ENCODE results near the gene S100A5.

Gene S100A5

GRCh38 chr1:153546796-153547559 is 6.2 kb upstream of the S100A5 start:
- no peak for DNase-seq

GRCh38 chr1:153546371-153546770 is 5.6 kb upstream of the S100A5 start:
- no peak for DNase-seq

- DNase-seq, result peak; percentile 94 to 98
Measured at GRCh38 chr1:153545067-153546055, 4.6 kb upstream of the S100A5 start, which contains the start of gene S100A4. Gene S100A4, minus strand, starts transcription at chr1:153545806. Its CDS starts 1,012 bp downstream, at chr1:153544794.

- DNase-seq, result no peak
Measured at GRCh38 chr1:153544453-153545066, 3.8 kb upstream of the S100A5 start.

- no peak for DNase-seq
Measured at GRCh38 chr1:153543736-153544135, 3.0 kb upstream of the S100A5 start.

- DNase-seq, result no peak
Measured at GRCh38 chr1:153542956-153543711, 2.4 kb upstream of the S100A5 start.

- no peak for DNase-seq
Measured at GRCh38 chr1:153541641-153542590, 1.2 kb upstream of the S100A5 start.

GRCh38 chr1:153539395-153540093 is 1.2 kb downstream of the S100A5 start:
- DNase-seq, result peak in 1 of 2 experiments; percentile 46

- DNase-seq, result peak in 1 of 2 experiments; percentile 19
Measured at GRCh38 chr1:153538315-153538821, 2.4 kb downstream of the S100A5 start.

- DNase-seq, result no peak
Measured at GRCh38 chr1:153537376-153537730, 3.4 kb downstream of the S100A5 start.

GRCh38 chr1:153536671-153537375 is 3.9 kb downstream of the S100A5 start:
- DNase-seq, result no peak

- DNase-seq, result no peak
Measured at GRCh38 chr1:153536012-153536670, 4.6 kb downstream of the S100A5 start.

- DNase-seq, result peak in 1 of 2 experiments; percentile 59
Measured at GRCh38 chr1:153535242-153536011, 5.3 kb downstream of the S100A5 start, which contains the start of gene S100A6. Gene S100A6, minus strand, starts transcription at chr1:153535991. Its CDS starts 652 bp downstream, at chr1:153535339.

- no peak for DNase-seq
Measured at GRCh38 chr1:153534925-153535241, 5.9 kb downstream of the S100A5 start.

GRCh38 chr1:153534226-153534924 is 6.4 kb downstream of the S100A5 start:
- DNase-seq, result peak in 1 of 2 experiments; percentile 40

- DNase-seq, result peak; percentile 77 to 88
Measured at GRCh38 chr1:153533689-153534201, 7.0 kb downstream of the S100A5 start.

Data from NCI-H446 (cell line).